ENCODE measurements around the gene ASTN2.

Gene ASTN2

GRCh38 chr9:117278020-117278419, 136.8 kb downstream of the ASTN2 start:
- Histone ChIP-seq H3K79me2 (ENCODE audit: control insufficient read depth, low read length) (peaks cover 11% of the 10 kb centered on the region), H3K9me2 (replicated peaks; ENCODE audit: control insufficient read depth, low read length) (no peaks in the 10 kb centered on the region), H3K27ac (ENCODE audit: low read depth, low read length) (no peak overlapping the region), H3K27me3 (ENCODE audit: control insufficient read depth, low read length) (no peaks in the 10 kb centered on the region), H3F3A (ENCODE audit: control insufficient read depth, insufficient read depth) (no peaks in the 10 kb centered on the region), H3K4me2 (ENCODE audit: low read length) (no peak overlapping the region), H3K4me1 (ENCODE audit: control insufficient read depth, low read length) (peaks cover 45% of the 10 kb centered on the region), H4K20me1 (ENCODE audit: control insufficient read depth, insufficient read depth, low read depth, low read length) (no peaks in the 10 kb centered on the region), H3K4me3 (ENCODE audit: low read length) (no peak overlapping the region), H3K36me3 (ENCODE audit: control insufficient read depth, low read length) (peaks cover 40% of the 10 kb centered on the region), H3K9me3 (ENCODE audit: control insufficient read depth, insufficient read depth, low read length) (peaks cover 11% of the 10 kb centered on the region; the same call in 1 of the 2 replicates)
- TF ChIP-seq, protein P1, sequence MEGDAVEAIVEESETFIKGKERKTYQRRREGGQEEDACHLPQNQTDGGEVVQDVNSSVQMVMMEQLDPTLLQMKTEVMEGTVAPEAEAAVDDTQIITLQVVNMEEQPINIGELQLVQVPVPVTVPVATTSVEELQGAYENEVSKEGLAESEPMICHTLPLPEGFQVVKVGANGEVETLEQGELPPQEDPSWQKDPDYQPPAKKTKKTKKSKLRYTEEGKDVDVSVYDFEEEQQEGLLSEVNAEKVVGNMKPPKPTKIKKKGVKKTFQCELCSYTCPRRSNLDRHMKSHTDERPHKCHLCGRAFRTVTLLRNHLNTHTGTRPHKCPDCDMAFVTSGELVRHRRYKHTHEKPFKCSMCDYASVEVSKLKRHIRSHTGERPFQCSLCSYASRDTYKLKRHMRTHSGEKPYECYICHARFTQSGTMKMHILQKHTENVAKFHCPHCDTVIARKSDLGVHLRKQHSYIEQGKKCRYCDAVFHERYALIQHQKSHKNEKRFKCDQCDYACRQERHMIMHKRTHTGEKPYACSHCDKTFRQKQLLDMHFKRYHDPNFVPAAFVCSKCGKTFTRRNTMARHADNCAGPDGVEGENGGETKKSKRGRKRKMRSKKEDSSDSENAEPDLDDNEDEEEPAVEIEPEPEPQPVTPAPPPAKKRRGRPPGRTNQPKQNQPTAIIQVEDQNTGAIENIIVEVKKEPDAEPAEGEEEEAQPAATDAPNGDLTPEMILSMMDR (IDR thresholded peaks at IDR 0.05; ENCODE audit: low read depth, low read length, poor library complexity, severe bottlenecking) = no peak
- TF ChIP-seq EZH2phosphoT487 (IDR thresholded peaks at IDR 0.05; ENCODE audit: borderline replicate concordance, low read length) = no peak

DNA sequence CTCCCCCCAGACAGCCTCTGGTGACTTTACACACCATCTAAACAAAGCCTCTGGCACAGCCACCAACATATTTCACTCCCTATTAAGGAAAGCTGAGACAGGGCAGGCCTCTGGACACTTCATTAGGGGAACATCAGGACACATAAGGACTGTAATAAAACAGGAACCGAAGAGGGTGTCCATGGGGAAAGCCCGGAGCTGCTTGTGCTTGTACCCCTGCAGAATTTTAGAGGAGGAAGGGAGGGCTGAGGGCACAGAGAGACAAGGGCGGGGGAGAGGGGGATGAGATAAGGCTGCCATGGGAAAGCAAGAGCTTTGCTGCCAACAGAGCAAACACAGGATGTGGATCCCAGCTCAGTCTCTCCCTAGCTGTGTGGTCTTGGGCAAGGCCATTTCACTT, 138.4 kb downstream of the ASTN2 start:
- no peaks in the 10 kb centered on the region for H3K27me3 ChIP-seq (ENCODE audit: control insufficient read depth, low read length)
- no peaks in the 10 kb centered on the region for H3F3A ChIP-seq (ENCODE audit: control insufficient read depth, insufficient read depth)
- peaks cover 10% of the 10 kb centered on the region for H3K79me2 ChIP-seq (ENCODE audit: control insufficient read depth, low read length)
- no peak overlapping the region for H3K4me2 ChIP-seq (ENCODE audit: low read length)
- TF ChIP-seq, protein P1 (IDR thresholded peaks at IDR 0.05; ENCODE audit: low read depth, low read length, poor library complexity, severe bottlenecking) = no peak
- TF ChIP-seq EZH2phosphoT487 (IDR thresholded peaks at IDR 0.05; ENCODE audit: borderline replicate concordance, low read length) = no peak
- H3K36me3 ChIP-seq (ENCODE audit: control insufficient read depth, low read length) = peaks cover 44% of the 10 kb centered on the region
- H3K9me3 ChIP-seq (ENCODE audit: control insufficient read depth, insufficient read depth, low read length) = peaks cover 21% of the 10 kb centered on the region; the same call in 1 of the 2 replicates
- no peaks in the 10 kb centered on the region for H3K9me2 ChIP-seq (replicated peaks; ENCODE audit: control insufficient read depth, low read length)
- no peaks in the 10 kb centered on the region for H4K20me1 ChIP-seq (ENCODE audit: control insufficient read depth, insufficient read depth, low read depth, low read length)
- H3K4me3 ChIP-seq (ENCODE audit: low read length) = no peak overlapping the region
- H3K4me1 ChIP-seq (ENCODE audit: control insufficient read depth, low read length) = peaks cover 36% of the 10 kb centered on the region
- H3K27ac ChIP-seq (ENCODE audit: low read depth, low read length) = no peak overlapping the region

- peaks cover 5% of the 10 kb centered on the region for H3K79me2 ChIP-seq (ENCODE audit: control insufficient read depth, low read length)
- H3K9me2 ChIP-seq (replicated peaks; ENCODE audit: control insufficient read depth, low read length) = no peaks in the 10 kb centered on the region
- H3K9me3 ChIP-seq (ENCODE audit: control insufficient read depth, insufficient read depth, low read length) = peaks cover 21% of the 10 kb centered on the region; the same call in 1 of the 2 replicates
- no peak overlapping the region for H3K27ac ChIP-seq (ENCODE audit: low read depth, low read length)
- no peak overlapping the region for H3K4me3 ChIP-seq (ENCODE audit: low read length)
- no peak overlapping the region for H3K4me2 ChIP-seq (ENCODE audit: low read length)
- peaks cover 46% of the 10 kb centered on the region for H3K36me3 ChIP-seq (ENCODE audit: control insufficient read depth, low read length)
- peaks cover 40% of the 10 kb centered on the region for H3K4me1 ChIP-seq (ENCODE audit: control insufficient read depth, low read length)
- TF ChIP-seq EZH2phosphoT487 (IDR thresholded peaks at IDR 0.05; ENCODE audit: borderline replicate concordance, low read length) = no peak
- TF ChIP-seq, protein P1 (IDR thresholded peaks at IDR 0.05; ENCODE audit: low read depth, low read length, poor library complexity, severe bottlenecking) = no peak
- no peaks in the 10 kb centered on the region for H3K27me3 ChIP-seq (ENCODE audit: control insufficient read depth, low read length)
- H3F3A ChIP-seq (ENCODE audit: control insufficient read depth, insufficient read depth) = no peaks in the 10 kb centered on the region
- H4K20me1 ChIP-seq (ENCODE audit: control insufficient read depth, insufficient read depth, low read depth, low read length) = no peaks in the 10 kb centered on the region
Observed at GRCh38 chr9:117273612-117274011, 141.2 kb downstream of the ASTN2 start.

All from DOHH2 (cell line).